HEK293T (cell line): ENCODE data around the gene GARIN3.

ENCODE experiments used
- CTCF ChIA-PET: fragments of 350-600 bp; formaldehyde crosslinking; extraction: SDS; loops from one replicate; lab custom pipeline; 2021; ENCODE audit warnings: antibody characterized with exemption, inconsistent platforms; lab: Yijun Ruan, JAX
- POLR2A ChIA-PET: fragments of 350-600 bp; formaldehyde crosslinking; extraction: SDS; loops from one replicate; lab custom pipeline; 2020; ENCODE audit warnings: antibody characterized with exemption, inconsistent platforms; lab: Yijun Ruan, JAX
- DNase-seq: peaks from one replicate; pipeline ENCODE4 v3.0.0; 2012; ENCODE audit warnings: mixed read lengths; ENCODE audit errors: extremely low spot score
- ARNT ChIP-seq: fragments of 450-650 bp; IDR thresholded peaks from 2 replicates; pipeline ENCODE4 v1.6.1; 2017; ENCODE audit warnings: mild to moderate bottlenecking
- BHLHE40 ChIP-seq: fragments of 450-650 bp; IDR thresholded peaks from 2 replicates; pipeline ENCODE4 v1.6.1; 2016; ENCODE audit warnings: mild to moderate bottlenecking, moderate library complexity, borderline replicate concordance
- CTBP1 ChIP-seq: fragments of 450-650 bp; IDR thresholded peaks from 2 replicates; pipeline ENCODE4 v1.6.1; 2016; ENCODE audit warnings: borderline replicate concordance
- ELF4 ChIP-seq: fragments of 450-650 bp; IDR thresholded peaks from 2 replicates; pipeline ENCODE4 v1.6.1; 2017; ENCODE audit warnings: antibody characterized with exemption
- FOXA1 ChIP-seq: fragments of 450-650 bp; IDR thresholded peaks from 2 replicates; pipeline ENCODE4 v1.6.1; 2016; ENCODE audit warnings: mild to moderate bottlenecking
- FOXK2 ChIP-seq: fragments of 450-650 bp; IDR thresholded peaks from 2 replicates; pipeline ENCODE4 v1.6.1; 2016; ENCODE audit warnings: mild to moderate bottlenecking
- FOXM1 ChIP-seq: fragments of 450-650 bp; IDR thresholded peaks from 2 replicates; pipeline ENCODE4 v1.6.1; 2017; ENCODE audit warnings: mild to moderate bottlenecking, borderline replicate concordance
- HDGF ChIP-seq: fragments of 450-650 bp; IDR thresholded peaks from 2 replicates; pipeline ENCODE4 v1.6.1; 2017; ENCODE audit warnings: antibody characterized with exemption, borderline replicate concordance
- L3MBTL2 ChIP-seq: fragments of 450-650 bp; conservative IDR thresholded peaks from 2 replicates; pipeline ENCODE4 v1.6.1; 2016; ENCODE audit warnings: mild to moderate bottlenecking
- LEF1 ChIP-seq: fragments of 450-650 bp; IDR thresholded peaks from 2 replicates; pipeline ENCODE4 v1.6.1; 2017; ENCODE audit warnings: mild to moderate bottlenecking, borderline replicate concordance
- NFRKB ChIP-seq: fragments of 450-650 bp; IDR thresholded peaks from 2 replicates; pipeline ENCODE4 v1.6.1; 2016; ENCODE audit warnings: mild to moderate bottlenecking, moderate library complexity
- SP1 ChIP-seq: fragments of 450-650 bp; IDR thresholded peaks from 2 replicates; pipeline ENCODE4 v1.6.1; 2017
- SUZ12 ChIP-seq: fragments of 450-650 bp; IDR thresholded peaks from 2 replicates; pipeline ENCODE4 v1.6.1; 2016; ENCODE audit warnings: mild to moderate bottlenecking
- TARDBP ChIP-seq: fragments of 450-650 bp; IDR thresholded peaks from 2 replicates; pipeline ENCODE4 v1.6.1; 2016
- ZNF384 ChIP-seq: fragments of 450-650 bp; IDR thresholded peaks from 2 replicates; pipeline ENCODE4 v1.6.1; 2016
- TF ChIP-seq, protein P1 (sequence below): fragments of 450-650 bp; IDR thresholded peaks from 2 replicates; pipeline ENCODE4 v1.6.1; 2016

GARIN3 gene

DNA sequence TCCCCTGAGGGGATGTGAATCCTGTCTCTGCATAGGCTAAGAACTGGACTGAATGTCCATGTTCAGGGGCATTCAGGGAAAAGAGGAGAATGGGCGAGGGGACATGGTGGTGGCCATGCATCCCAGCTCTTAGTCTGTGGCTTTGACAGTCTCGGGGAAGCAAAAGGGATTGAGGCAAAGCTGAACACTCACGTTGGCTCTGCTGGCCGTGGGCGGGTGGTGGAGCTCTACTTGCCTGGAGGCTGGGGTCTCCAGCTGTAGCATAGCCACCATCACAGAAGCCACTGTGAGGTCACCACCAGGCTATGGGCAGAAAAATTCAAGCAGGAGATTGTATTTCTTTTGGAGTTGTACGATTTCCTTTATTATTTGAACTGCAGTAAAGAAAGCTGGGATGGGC is 4.1 kb downstream of the GARIN3 start:
- TF ChIP-seq ARNT (no peak), ELF4 (no peak), L3MBTL2 (no peak), BHLHE40 (no peak), FOXK2 (no peak)
- ChIA-PET CTCF (interaction anchor here (0.9 to 1.3 kb wide), 2 partner anchors 13 kb away, joined by 3 to 4 read pairs; no protein-coding TSS in a partner anchor), POLR2A (interaction anchor here (0.8 kb wide), 1 partner anchor 19 kb away, joined by 3 read pairs; the partner anchor contains the start of gene MED7)
- DNase-seq: no peak

- ChIA-PET POLR2A (no interaction called here), CTCF (no interaction called here)
- no peak for DNase-seq
- TF ChIP-seq ARNT (no peak), SP1 (no peak)
These were observed 6.1 kb downstream of the GARIN3 start for GRCh38 chr5:157160001-157160400.

DNA sequence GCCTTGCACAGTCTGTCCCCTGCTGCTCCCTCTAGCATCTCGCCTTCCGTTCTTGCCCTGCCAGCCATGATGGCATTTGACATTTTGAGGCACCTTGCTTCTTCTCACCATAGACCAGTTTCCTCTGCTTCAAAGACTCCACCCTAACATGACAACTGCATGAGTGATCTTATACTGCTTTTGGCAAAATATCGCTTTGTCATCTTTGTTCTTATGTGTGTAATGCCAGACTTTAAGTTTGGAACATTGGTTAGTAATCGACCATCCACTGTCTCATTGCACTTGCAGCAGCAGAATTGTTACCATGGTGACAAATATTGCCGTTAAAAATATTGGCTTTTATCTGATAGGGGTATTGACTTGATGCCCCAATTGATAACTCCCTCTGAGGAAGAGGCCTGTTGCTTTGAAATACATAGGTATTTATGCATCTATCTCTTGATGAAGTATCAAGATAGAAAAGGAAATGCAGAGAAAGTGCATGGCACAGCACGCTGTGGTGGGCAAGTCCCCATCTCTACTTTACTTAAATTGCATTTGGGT is 6.8 kb downstream of the GARIN3 start:
- CTCF ChIA-PET: no interaction called here
- no peak for DNase-seq
- POLR2A ChIA-PET: no interaction called here
- TF ChIP-seq ZNF384 (no peak), L3MBTL2 (no peak), TARDBP (no peak), CTBP1 (no peak)
- TF ChIP-seq, protein P1, sequence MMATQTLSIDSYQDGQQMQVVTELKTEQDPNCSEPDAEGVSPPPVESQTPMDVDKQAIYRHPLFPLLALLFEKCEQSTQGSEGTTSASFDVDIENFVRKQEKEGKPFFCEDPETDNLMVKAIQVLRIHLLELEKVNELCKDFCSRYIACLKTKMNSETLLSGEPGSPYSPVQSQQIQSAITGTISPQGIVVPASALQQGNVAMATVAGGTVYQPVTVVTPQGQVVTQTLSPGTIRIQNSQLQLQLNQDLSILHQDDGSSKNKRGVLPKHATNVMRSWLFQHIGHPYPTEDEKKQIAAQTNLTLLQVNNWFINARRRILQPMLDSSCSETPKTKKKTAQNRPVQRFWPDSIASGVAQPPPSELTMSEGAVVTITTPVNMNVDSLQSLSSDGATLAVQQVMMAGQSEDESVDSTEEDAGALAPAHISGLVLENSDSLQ: no peak

DNA sequence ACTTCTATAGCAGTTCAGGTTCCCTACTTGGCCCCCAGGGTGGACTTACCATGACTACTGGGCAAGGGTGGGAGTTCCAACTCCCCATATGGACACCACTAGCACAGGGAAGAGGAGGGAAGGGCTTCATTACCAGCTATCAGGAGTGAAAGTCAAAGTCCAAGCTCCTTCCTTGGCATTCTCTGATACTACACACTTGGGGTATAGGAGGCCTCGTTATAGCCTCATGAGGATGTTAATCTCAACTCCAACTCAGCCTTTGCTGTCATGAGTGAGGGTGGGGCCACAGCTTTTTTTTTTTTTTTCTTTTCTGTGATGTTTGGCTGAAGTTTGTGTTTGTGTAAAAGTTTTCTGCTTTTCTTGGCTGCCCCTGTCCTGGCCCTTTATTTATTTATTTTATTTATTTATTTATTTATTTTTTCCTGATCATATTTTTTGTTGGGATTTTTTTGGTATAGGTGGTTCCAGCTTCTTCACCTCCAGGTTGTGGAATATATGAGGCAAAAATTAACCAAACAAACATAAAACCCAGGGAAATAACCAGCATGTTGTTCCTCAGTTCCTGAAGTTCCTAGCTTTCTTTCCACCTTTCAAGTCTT is 8.7 kb downstream of the GARIN3 start:
- CTCF ChIA-PET: interaction anchor here (0.6 kb wide), 1 partner anchor 29 kb away, joined by 3 read pairs; no protein-coding TSS in a partner anchor
- TF ChIP-seq CTBP1: no peak
- TF ChIP-seq BHLHE40: no peak
- TF ChIP-seq ELF4: no peak
- no peak for TF ChIP-seq NFRKB
- TF ChIP-seq, protein P1: no peak
- no peak for TF ChIP-seq FOXM1
- TF ChIP-seq FOXK2: no peak
- TF ChIP-seq TARDBP: no peak
- POLR2A ChIA-PET: interaction anchor here (4.1 kb wide), 1 partner anchor 15 kb away, joined by 12 read pairs; the partner anchor contains the start of gene MED7
- DNase-seq: no peak

GRCh38 chr5:157155297-157155696 is 10.8 kb downstream of the GARIN3 start:
- no peak for DNase-seq
- ChIA-PET CTCF (no interaction called here), POLR2A (interaction anchor here (4.1 kb wide), 1 partner anchor 13 kb away, joined by 12 read pairs; the partner anchor contains the start of gene MED7)
- no peak for TF ChIP-seq FOXM1
- TF ChIP-seq LEF1: no peak
- no peak for TF ChIP-seq SUZ12
- TF ChIP-seq TARDBP: no peak
- no peak for TF ChIP-seq FOXA1
- no peak for TF ChIP-seq CTBP1
- no peak for TF ChIP-seq HDGF
- TF ChIP-seq, protein P1: no peak
- TF ChIP-seq NFRKB: no peak
- TF ChIP-seq ELF4: no peak
- no peak for TF ChIP-seq BHLHE40
- TF ChIP-seq FOXK2: no peak
- no peak for TF ChIP-seq ARNT
- TF ChIP-seq L3MBTL2: no peak
- no peak for TF ChIP-seq SP1
- TF ChIP-seq ZNF384: no peak

DNA sequence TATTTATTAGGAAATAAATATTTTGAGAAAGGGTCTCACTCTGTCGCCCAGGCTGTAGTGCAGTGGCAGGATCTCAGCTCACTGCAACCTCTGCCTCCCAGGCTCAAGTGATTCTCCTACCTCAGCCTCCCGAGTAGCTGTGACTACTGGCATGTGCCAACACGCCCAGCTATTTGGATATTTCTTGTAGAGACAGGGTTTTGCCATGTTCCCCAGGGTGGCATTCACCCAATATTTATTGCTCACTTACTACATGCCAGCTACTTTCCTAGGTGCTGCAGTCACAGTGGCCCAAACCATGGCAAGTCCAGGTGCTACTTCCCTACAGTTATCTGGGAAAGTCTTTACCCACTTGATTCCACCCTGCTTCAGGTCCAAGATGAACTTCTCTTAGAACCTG is 15.1 kb downstream of the GARIN3 start:
- ChIA-PET CTCF (interaction anchor here (0.7 kb wide), 1 partner anchor 39 kb away, joined by 4 read pairs; no protein-coding TSS in a partner anchor), POLR2A (no interaction called here)
- TF ChIP-seq CTBP1 (no peak), FOXA1 (no peak), SP1 (no peak), FOXM1 (no peak), LEF1 (no peak), BHLHE40 (no peak), HDGF (no peak), ARNT (no peak), ELF4 (no peak), SUZ12 (no peak), ZNF384 (no peak), NFRKB (no peak), TARDBP (no peak), FOXK2 (no peak), L3MBTL2 (no peak)
- TF ChIP-seq, protein P1: no peak
- no peak for DNase-seq
